K562 (cell line): ENCODE results near the gene CACTIN. TPM values are rescaled to one million over a fixed set of nuclear protein-coding genes. Genes with fewer than 3 reads are reported as not detected.
A peak's percentile ranks its signal among the peaks of the same experiment; 100 is the strongest.

Source experiments
- CHD1 ChIP-seq: fragments of 200-600 bp; sonication (generic); IDR thresholded peaks from one replicate; pipeline ENCODE4 v1.6.1; 2012; ENCODE audit warnings: mild to moderate bottlenecking, moderate library complexity, low read length, inconsistent platforms
- CHD2 ChIP-seq: IDR thresholded peaks from 2 replicates; pipeline ENCODE4 v1.6.1; 2011; ENCODE audit warnings: low read depth, low read length
- EGR1 ChIP-seq: fragments of 450-650 bp; conservative IDR thresholded peaks from 2 replicates; pipeline ENCODE4 v1.6.1; 2017; ENCODE audit warnings: mild to moderate bottlenecking
- EHMT2 ChIP-seq: fragments of 450-650 bp; IDR thresholded peaks from 2 replicates; pipeline ENCODE4 v1.6.1; 2018; ENCODE audit warnings: antibody characterized with exemption
- ESRRA ChIP-seq: fragments of 450-650 bp; IDR thresholded peaks from 2 replicates; pipeline ENCODE4 v1.6.1; 2014; ENCODE audit warnings: low read depth, mild to moderate bottlenecking, moderate library complexity, borderline replicate concordance
- HMGN3 ChIP-seq: IDR thresholded peaks from 2 replicates; pipeline ENCODE4 v1.6.1; 2011; ENCODE audit warnings: borderline replicate concordance, low read depth, mild to moderate bottlenecking, mixed read lengths, low read length; ENCODE audit not compliant: insufficient read length; ENCODE audit errors: extremely low read depth
- KDM5B ChIP-seq: fragments of 200-600 bp; sonication (generic); IDR thresholded peaks from 2 replicates; pipeline ENCODE4 v1.6.1; 2012; ENCODE audit warnings: low read depth, mild to moderate bottlenecking, moderate library complexity, low read length, control low read depth, inconsistent platforms; ENCODE audit not compliant: insufficient replicate concordance
- MAZ ChIP-seq, 2 experiments: fragments of 450-650 bp in 1 of 2; sonication (generic) in 1 of 2; formaldehyde crosslinking; IDR thresholded peaks in 1 of 2; conservative IDR thresholded peaks in 1 of 2; 2 replicates each; pipeline versions ENCODE4 v1.4.0 to v1.5.0; 2020; ENCODE audit warnings: mild to moderate bottlenecking in 1 of 2, missing genetic modification reagents in 1 of 2
- MEF2D ChIP-seq: conservative IDR thresholded peaks from 2 replicates; pipeline ENCODE4 v1.6.1; 2016; ENCODE audit warnings: low read depth, missing genetic modification characterization, missing compliant biosample characterization
- NBN ChIP-seq: fragments of 450-650 bp; IDR thresholded peaks from 2 replicates; pipeline ENCODE4 v1.6.1; 2016; ENCODE audit warnings: low read depth, mild to moderate bottlenecking
- NR1H2 ChIP-seq: sonication (generic); formaldehyde crosslinking; IDR thresholded peaks from 2 replicates; pipeline ENCODE4 v1.4.0; 2020; ENCODE audit warnings: mild to moderate bottlenecking, missing genetic modification reagents
- POLR2A ChIP-seq: fragments of 450-650 bp; conservative IDR thresholded peaks from 2 replicates; pipeline ENCODE4 v1.6.1; 2016
- POLR2B ChIP-seq: fragments of 450-650 bp; IDR thresholded peaks from 2 replicates; pipeline ENCODE4 v1.6.1; 2018; ENCODE audit warnings: low read depth; ENCODE audit not compliant: partially characterized antibody
- SNIP1 ChIP-seq: fragments of 450-650 bp; IDR thresholded peaks from 2 replicates; pipeline ENCODE4 v1.7.1; 2017; ENCODE audit warnings: low read depth, mild to moderate bottlenecking
- SREBF1 ChIP-seq: fragments of 150-350 bp; IDR thresholded peaks from 2 replicates; pipeline ENCODE4 v1.6.1; 2014; ENCODE audit warnings: antibody characterized with exemption, low read depth, low read length, borderline replicate concordance
- SUPT5H ChIP-seq: fragments of 450-650 bp; IDR thresholded peaks from 2 replicates; pipeline ENCODE4 v1.6.1; 2016
- TCFL5 ChIP-seq: fragments of 250-450 bp; sonication (Bioruptor Pico); conservative IDR thresholded peaks from 2 replicates; pipeline ENCODE4 v1.6.1; 2021; ENCODE audit warnings: mild to moderate bottlenecking, moderate library complexity, matching md5 sums
- ZBTB17 ChIP-seq: fragments of 450-650 bp; formaldehyde crosslinking; IDR thresholded peaks from 2 replicates; pipeline ENCODE4 v1.4.0; 2020; ENCODE audit warnings: mild to moderate bottlenecking
- ZBTB7A ChIP-seq: IDR thresholded peaks from 2 replicates; pipeline ENCODE4 v1.6.1; 2011; ENCODE audit warnings: low read depth, mild to moderate bottlenecking, low read length, moderate library complexity, borderline replicate concordance; ENCODE audit not compliant: control insufficient read depth
- ZKSCAN3 ChIP-seq: fragments of 250-450 bp; sonication (Bioruptor Pico); IDR thresholded peaks from 2 replicates; pipeline ENCODE4 v1.4.0; 2020
- ZNF282 ChIP-seq: sonication (generic); formaldehyde crosslinking; IDR thresholded peaks from 2 replicates; pipeline ENCODE4 v1.8.1; 2023; ENCODE audit warnings: missing genetic modification reagents
- polyA plus RNA-seq, 8 experiments: library from polyadenylated mRNA; depleted of rRNA in 4 of 8; stranded (reverse) in 5 of 8; unstranded in 3 of 8; fragments of >200 nt; fragmentation: Nextera tagmentation in 2 of 8; fragmentation: Illumina TruSeq in 1 of 8; extraction: Ambion mirVana in 2 of 8; extraction: Trizol in 1 of 8; gene quantifications; 2 replicates each; pipeline versions ENCODE4 v1.2.1 to v1.2.3, GENCODE V29; 2011 to 2014; ENCODE audit warnings: inconsistent platforms in 1 of 8, missing spikeins in 1 of 8
- total RNA-seq, 7 experiments: library from RNA; depleted of rRNA in 6 of 7; stranded (reverse); fragments of >200 nt in 6 of 7; fragmentation: Illumina TruSeq in 2 of 7; extraction: Trizol in 2 of 7; gene quantifications; 2 replicates each; pipeline versions ENCODE4 v1.2.1 to v1.2.3, GENCODE V29; 2011 to 2021; ENCODE audit warnings: low replicate concordance in 1 of 7
- TF ChIP-seq, protein P1 (sequence below): fragments of 450-650 bp; IDR thresholded peaks from 2 replicates; pipeline ENCODE4 v1.6.1; 2016; ENCODE audit warnings: mild to moderate bottlenecking
- TF ChIP-seq, protein P2 (sequence below): fragments of 450-650 bp; formaldehyde crosslinking; IDR thresholded peaks from 2 replicates; pipeline ENCODE4 v1.4.0; 2022; ENCODE audit warnings: missing genetic modification characterization
- TF ChIP-seq, protein P3 (sequence below): IDR thresholded peaks from 2 replicates; pipeline ENCODE4 v1.6.1; 2014; ENCODE audit warnings: antibody characterized with exemption

The CACTIN gene
- total and polyA plus RNA-seq, 9 of the 15 experiments (the other 6 are each of a cell fraction or from before 2014, with no cell fraction given): 0.15 to 49.2 (median 15.0) TPM

DNA sequence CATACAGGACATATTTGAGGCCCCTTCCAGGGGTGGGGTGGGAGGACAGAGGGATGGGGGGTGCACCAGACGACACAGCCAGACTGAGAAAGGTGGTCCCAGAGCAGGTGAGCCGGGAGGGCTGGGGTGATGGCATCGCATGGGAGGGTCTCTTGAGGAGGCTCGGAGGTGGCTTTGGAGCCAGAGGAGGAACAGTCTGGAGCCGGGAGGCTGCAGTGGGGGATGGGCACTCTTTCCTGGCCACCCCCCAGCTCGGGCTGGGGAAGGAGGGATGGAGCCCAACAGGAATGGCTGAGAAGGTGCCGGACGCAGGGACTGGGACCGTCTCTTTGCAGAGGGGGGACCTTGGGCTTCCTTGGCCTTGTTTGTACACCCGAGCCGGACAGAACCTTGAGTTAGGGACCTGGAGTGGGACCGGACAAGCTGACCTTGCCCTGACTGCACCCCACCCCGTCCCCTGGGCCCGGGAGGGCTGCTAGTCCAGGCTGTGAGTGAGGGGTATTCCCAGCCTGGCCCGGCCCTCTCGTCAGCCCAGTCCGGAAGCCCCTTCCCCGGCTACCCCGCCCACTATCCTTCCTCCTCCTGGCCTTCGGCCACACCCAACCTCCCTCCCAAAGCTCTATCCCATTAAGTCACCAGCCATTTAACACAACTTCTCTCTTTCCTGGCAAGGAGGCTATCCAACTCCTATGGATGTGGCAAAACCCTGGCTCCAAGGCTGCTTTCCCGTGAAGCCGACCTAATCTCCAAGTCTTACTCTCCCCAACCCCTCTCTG is 19.1 kb downstream of the CACTIN start (continued):
- 0 out of 2 replicates have a peak, but pooled peaks have one; percentile 27 for TF ChIP-seq EHMT2
- TF ChIP-seq MEF2D (tag): no peak
- TF ChIP-seq KDM5B: peak; percentile 43
- TF ChIP-seq NBN: 0 out of 2 replicates have a peak, but pooled peaks have one; percentile 24
- TF ChIP-seq POLR2A: peak; percentile 78
- TF ChIP-seq, protein P1, sequence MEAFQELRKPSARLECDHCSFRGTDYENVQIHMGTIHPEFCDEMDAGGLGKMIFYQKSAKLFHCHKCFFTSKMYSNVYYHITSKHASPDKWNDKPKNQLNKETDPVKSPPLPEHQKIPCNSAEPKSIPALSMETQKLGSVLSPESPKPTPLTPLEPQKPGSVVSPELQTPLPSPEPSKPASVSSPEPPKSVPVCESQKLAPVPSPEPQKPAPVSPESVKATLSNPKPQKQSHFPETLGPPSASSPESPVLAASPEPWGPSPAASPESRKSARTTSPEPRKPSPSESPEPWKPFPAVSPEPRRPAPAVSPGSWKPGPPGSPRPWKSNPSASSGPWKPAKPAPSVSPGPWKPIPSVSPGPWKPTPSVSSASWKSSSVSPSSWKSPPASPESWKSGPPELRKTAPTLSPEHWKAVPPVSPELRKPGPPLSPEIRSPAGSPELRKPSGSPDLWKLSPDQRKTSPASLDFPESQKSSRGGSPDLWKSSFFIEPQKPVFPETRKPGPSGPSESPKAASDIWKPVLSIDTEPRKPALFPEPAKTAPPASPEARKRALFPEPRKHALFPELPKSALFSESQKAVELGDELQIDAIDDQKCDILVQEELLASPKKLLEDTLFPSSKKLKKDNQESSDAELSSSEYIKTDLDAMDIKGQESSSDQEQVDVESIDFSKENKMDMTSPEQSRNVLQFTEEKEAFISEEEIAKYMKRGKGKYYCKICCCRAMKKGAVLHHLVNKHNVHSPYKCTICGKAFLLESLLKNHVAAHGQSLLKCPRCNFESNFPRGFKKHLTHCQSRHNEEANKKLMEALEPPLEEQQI: no peak
- 0 out of 2 replicates have a peak, but pooled peaks have one; percentile 46 for TF ChIP-seq SNIP1
- TF ChIP-seq ESRRA: peak; percentile 14; the same call in 1 of the 2 replicates
- 0 out of 2 replicates have a peak, but pooled peaks have one; percentile 19 for TF ChIP-seq NR1H2 (CRISPR knock-in tag)
- peak; percentile 76 for TF ChIP-seq CHD1
- peak; percentile 24 for TF ChIP-seq HMGN3
- TF ChIP-seq ZBTB17 (CRISPR knock-in tag): 0 out of 2 replicates have a peak, but pooled peaks have one; percentile 21
- peak in 1 of 2 experiments; percentile 43; a peak in 3 of 4 replicates for TF ChIP-seq MAZ (CRISPR knock-in tag; conservative IDR thresholded peaks at IDR 0.05 in 1 of 2, IDR thresholded peaks at IDR 0.05 in 1 of 2)
- TF ChIP-seq POLR2B: peak; percentile 66
- TF ChIP-seq EGR1: 0 out of 2 replicates have a peak, but pooled peaks have one; percentile 22
- peak; percentile 75; the same call in 1 of the 2 replicates for TF ChIP-seq SUPT5H
- TF ChIP-seq, protein P2, sequence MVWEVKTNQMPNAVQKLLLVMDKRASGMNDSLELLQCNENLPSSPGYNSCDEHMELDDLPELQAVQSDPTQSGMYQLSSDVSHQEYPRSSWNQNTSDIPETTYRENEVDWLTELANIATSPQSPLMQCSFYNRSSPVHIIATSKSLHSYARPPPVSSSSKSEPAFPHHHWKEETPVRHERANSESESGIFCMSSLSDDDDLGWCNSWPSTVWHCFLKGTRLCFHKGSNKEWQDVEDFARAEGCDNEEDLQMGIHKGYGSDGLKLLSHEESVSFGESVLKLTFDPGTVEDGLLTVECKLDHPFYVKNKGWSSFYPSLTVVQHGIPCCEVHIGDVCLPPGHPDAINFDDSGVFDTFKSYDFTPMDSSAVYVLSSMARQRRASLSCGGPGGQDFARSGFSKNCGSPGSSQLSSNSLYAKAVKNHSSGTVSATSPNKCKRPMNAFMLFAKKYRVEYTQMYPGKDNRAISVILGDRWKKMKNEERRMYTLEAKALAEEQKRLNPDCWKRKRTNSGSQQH: 0 out of 2 replicates have a peak, but pooled peaks have one; percentile 18
- no peak for TF ChIP-seq ZNF282 (CRISPR knock-in tag)
- TF ChIP-seq, protein P3, sequence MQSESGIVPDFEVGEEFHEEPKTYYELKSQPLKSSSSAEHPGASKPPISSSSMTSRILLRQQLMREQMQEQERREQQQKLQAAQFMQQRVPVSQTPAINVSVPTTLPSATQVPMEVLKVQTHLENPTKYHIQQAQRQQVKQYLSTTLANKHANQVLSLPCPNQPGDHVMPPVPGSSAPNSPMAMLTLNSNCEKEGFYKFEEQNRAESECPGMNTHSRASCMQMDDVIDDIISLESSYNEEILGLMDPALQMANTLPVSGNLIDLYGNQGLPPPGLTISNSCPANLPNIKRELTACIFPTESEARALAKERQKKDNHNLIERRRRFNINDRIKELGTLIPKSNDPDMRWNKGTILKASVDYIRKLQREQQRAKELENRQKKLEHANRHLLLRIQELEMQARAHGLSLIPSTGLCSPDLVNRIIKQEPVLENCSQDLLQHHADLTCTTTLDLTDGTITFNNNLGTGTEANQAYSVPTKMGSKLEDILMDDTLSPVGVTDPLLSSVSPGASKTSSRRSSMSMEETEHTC: no peak
- TF ChIP-seq ZKSCAN3 (CRISPR knock-in tag): no peak
- TF ChIP-seq CHD2: 0 out of 2 replicates have a peak, but pooled peaks have one; percentile 37
- peak; percentile 48; the same call in 1 of the 2 replicates for TF ChIP-seq ZBTB7A
- no peak for TF ChIP-seq SREBF1
- TF ChIP-seq TCFL5 (CRISPR knock-in tag): no peak
